Measurements from ENCODE around the gene CEP131.
"Not testable (repeated sequence)": the region's sequence is repeated elsewhere in the genome, so short reads cannot be mapped to it uniquely, and the experiment has no call there.

Gene CEP131

DNA sequence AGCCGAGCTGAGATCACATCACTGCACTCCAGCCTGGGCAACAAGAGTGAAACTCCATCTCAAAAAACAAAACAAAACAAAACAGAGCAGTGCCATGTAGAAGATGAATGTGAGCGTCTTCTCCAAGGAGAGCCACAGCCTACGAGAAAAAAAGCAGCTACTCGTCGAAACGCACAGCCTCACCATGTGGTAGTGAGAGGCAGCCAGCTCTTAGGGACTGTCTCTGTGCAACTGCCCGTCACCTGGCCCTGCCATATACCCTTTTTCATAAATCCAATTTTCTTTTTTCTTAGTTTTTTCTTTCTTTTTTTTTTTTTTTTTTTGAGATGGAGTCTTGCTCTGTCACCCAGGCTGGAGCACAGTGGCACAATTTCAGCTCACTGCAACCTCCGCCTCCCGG, 68.7 kb downstream of the CEP131 start:
- H3K4me3 ChIP-seq (ENCODE audit: low read depth in 1 of 2, low read length in 2 of 2); H3K27ac ChIP-seq (ENCODE audit: low read depth, low read length); H3K27me3 ChIP-seq (ENCODE audit: control insufficient read depth in 1 of 2, insufficient read depth in 2 of 2, low read length in 2 of 2); H3K36me3 ChIP-seq (ENCODE audit: control insufficient read depth in 1 of 2, insufficient read depth in 2 of 2, low read length in 2 of 2); H3K4me1 ChIP-seq (ENCODE audit: control insufficient read depth in 1 of 2, insufficient read depth in 2 of 2, low read length in 2 of 2); H3K9ac ChIP-seq (ENCODE audit: low read depth in 1 of 2, low read length in 2 of 2); H3K9me3 ChIP-seq (ENCODE audit: control insufficient read depth in 1 of 2, low read length in 2 of 2): not testable (repeated sequence)

DNA sequence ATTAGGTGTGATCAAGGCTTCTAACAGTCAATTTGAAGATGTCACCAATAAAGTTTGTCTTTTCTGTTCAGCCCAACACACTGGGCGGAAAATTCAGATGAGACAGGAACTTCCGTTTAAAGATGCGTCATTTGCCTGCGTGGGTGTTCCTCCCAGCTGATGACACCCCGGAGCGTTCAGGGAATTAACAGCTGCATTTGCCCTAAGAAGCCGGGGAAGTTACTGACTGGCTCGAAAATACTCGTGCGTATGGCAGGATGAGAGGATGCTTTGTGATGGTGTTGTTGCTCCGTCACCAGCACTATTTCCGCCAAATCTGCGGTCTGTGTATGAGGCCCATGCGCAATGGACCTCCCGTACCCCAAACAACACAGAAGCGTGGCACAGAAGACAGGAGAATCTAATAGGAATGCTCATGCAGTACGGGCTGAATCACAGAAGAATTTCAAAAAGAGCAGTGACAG, 69.4 kb downstream of the CEP131 start:
- H3K9ac ChIP-seq (ENCODE audit: low read depth in 1 of 2, low read length in 2 of 2) = no peak overlapping the region
- H3K4me1 ChIP-seq (ENCODE audit: control insufficient read depth in 1 of 2, insufficient read depth in 2 of 2, low read length in 2 of 2) = no peaks in the 10 kb centered on the region
- H3K27ac ChIP-seq (ENCODE audit: low read depth, low read length) = no peak overlapping the region
- H3K27me3 ChIP-seq (ENCODE audit: control insufficient read depth in 1 of 2, insufficient read depth in 2 of 2, low read length in 2 of 2) = no peaks in the 10 kb centered on the region
- H3K36me3 ChIP-seq (ENCODE audit: control insufficient read depth in 1 of 2, insufficient read depth in 2 of 2, low read length in 2 of 2) = no peaks in the 10 kb centered on the region
- H3K9me3 ChIP-seq (ENCODE audit: control insufficient read depth in 1 of 2, low read length in 2 of 2) = no peaks in the 10 kb centered on the region
- H3K4me3 ChIP-seq (ENCODE audit: low read depth in 1 of 2, low read length in 2 of 2) = no peak overlapping the region

DNA sequence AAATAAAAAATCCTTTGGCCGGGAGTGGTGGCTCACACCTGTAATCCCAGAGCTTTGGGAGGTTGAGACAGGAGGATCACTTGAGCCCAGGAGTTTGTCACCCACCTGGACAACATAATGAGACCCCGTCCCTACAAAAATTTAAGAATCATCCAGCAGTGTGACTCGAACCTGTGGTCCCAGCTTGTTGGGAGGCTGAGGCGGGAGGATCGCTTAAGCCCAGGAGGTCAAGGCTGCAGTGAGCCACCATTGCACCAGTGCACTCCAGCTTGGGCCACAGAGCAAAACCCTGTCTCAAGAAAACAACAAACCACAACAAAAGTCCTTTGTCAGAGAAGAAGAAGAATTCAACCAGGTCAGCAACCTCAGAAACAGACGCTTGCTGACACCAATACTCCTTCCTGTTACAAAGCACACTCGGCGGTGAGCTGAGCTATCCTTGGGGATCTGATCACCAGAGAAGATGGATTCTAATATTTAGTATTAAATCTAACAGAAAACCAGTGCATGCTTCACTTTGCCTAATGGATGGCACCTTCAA, 70.4 kb downstream of the CEP131 start:
- no peak overlapping the region for H3K27ac ChIP-seq (ENCODE audit: low read depth, low read length)
- H3K9ac ChIP-seq (ENCODE audit: low read depth in 1 of 2, low read length in 2 of 2) = no peak overlapping the region
- no peaks in the 10 kb centered on the region for H3K36me3 ChIP-seq (ENCODE audit: control insufficient read depth in 1 of 2, insufficient read depth in 2 of 2, low read length in 2 of 2)
- no peaks in the 10 kb centered on the region for H3K9me3 ChIP-seq (ENCODE audit: control insufficient read depth in 1 of 2, low read length in 2 of 2)
- H3K4me1 ChIP-seq (ENCODE audit: control insufficient read depth in 1 of 2, insufficient read depth in 2 of 2, low read length in 2 of 2) = no peaks in the 10 kb centered on the region
- H3K4me3 ChIP-seq (ENCODE audit: low read depth in 1 of 2, low read length in 2 of 2) = no peak overlapping the region
- no peaks in the 10 kb centered on the region for H3K27me3 ChIP-seq (ENCODE audit: control insufficient read depth in 1 of 2, insufficient read depth in 2 of 2, low read length in 2 of 2)

DNA sequence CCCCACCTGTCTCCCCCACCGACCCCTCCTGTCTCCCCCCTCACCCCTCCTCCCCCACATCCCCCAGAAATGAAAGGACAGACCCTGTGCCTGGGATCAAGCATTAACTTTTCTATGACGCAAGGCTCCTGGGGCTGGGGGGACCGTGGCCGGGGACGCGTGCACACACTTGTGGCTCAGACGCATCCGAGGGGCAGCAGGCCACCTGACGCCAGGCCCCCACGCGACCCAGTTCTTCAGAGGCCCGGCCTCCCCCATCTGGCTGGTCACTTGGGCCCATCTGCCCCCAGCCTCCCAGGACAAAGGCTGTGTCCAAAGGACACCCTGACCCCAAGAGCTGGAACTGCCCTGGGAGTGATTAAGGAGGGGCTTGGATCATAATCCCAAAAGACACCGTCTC, 71.5 kb downstream of the CEP131 start:
- Histone ChIP-seq H3K27ac (ENCODE audit: low read depth, low read length) (no peak overlapping the region), H3K9ac (ENCODE audit: low read depth in 1 of 2, low read length in 2 of 2) (no peak overlapping the region), H3K4me3 (ENCODE audit: low read depth in 1 of 2, low read length in 2 of 2) (no peak overlapping the region), H3K36me3 (ENCODE audit: control insufficient read depth in 1 of 2, insufficient read depth in 2 of 2, low read length in 2 of 2) (no peaks in the 10 kb centered on the region), H3K9me3 (ENCODE audit: control insufficient read depth in 1 of 2, low read length in 2 of 2) (no peaks in the 10 kb centered on the region), H3K4me1 (ENCODE audit: control insufficient read depth in 1 of 2, insufficient read depth in 2 of 2, low read length in 2 of 2) (no peaks in the 10 kb centered on the region), H3K27me3 (ENCODE audit: control insufficient read depth in 1 of 2, insufficient read depth in 2 of 2, low read length in 2 of 2) (no peaks in the 10 kb centered on the region)

DNA sequence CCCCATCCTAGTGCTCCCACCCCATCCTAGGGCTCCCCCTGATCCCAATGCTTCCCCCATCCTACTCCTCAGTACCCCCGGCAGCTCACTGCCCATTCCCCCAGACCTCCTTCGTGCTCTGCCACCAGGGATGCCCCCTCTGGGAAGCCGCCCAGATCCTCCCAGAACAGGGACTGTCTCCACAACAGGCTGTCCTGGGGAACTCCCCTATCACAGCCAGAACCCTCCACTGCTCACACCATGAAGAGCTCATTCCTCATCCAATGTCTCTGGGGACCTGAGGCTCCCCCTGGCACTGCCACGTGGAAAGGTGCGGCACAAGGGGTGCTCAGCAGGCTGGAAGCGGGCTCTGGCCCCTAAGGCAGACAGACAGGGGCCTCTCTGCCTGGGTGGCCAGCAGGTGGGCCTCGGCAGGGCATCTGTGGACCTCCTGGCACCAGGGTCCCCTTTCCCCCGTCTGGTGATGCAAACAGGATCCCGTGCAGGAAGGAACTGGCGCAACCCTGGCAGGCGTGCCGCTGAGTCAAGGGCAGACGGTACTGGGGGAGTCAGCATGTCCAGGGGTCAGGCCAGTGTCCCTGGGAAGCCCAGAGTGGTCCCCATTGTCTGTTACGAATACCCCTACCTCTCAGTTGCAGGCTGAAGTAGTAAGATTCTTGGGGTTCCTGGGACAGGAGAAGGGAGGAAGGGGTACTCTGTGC, 72.2 kb downstream of the CEP131 start:
- Histone ChIP-seq H3K9me3 (ENCODE audit: control insufficient read depth in 1 of 2, low read length in 2 of 2) (no peaks in the 10 kb centered on the region), H3K4me1 (ENCODE audit: control insufficient read depth in 1 of 2, insufficient read depth in 2 of 2, low read length in 2 of 2) (no peaks in the 10 kb centered on the region), H3K9ac (ENCODE audit: low read depth in 1 of 2, low read length in 2 of 2) (no peak overlapping the region), H3K27ac (ENCODE audit: low read depth, low read length) (no peak overlapping the region), H3K36me3 (ENCODE audit: control insufficient read depth in 1 of 2, insufficient read depth in 2 of 2, low read length in 2 of 2) (no peaks in the 10 kb centered on the region), H3K4me3 (ENCODE audit: low read depth in 1 of 2, low read length in 2 of 2) (no peak overlapping the region), H3K27me3 (ENCODE audit: control insufficient read depth in 1 of 2, insufficient read depth in 2 of 2, low read length in 2 of 2) (no peaks in the 10 kb centered on the region)

DNA sequence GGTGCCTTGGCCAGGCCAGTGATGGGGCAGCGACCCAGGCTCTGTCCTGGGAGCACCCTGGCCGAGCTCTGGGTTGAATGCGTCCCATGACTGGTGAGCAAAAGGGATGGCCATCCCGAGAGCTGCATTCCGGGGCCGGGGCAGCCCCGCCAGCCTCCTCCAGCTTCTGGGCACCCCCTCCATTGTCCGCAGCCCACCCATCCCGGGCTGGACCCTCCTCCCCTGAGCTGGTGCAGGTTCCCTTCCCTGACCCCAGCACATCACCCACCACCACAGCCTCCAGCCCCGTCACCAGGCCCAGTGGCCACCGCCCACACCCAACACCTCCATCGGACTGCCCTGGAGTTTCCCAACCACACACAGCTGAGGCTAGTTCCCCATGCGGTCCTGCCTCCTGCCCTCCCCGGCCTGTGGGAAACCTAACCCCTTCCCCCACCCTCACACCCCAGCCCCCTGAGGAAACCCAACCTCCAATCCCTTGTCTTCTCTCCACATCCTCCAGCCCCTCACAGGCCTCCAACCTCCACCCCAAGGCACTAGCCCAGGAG, 73.7 kb downstream of the CEP131 start:
- Histone ChIP-seq H3K4me1 (ENCODE audit: control insufficient read depth in 1 of 2, insufficient read depth in 2 of 2, low read length in 2 of 2) (no peaks in the 10 kb centered on the region), H3K27me3 (ENCODE audit: control insufficient read depth in 1 of 2, insufficient read depth in 2 of 2, low read length in 2 of 2) (no peaks in the 10 kb centered on the region), H3K9me3 (ENCODE audit: control insufficient read depth in 1 of 2, low read length in 2 of 2) (no peaks in the 10 kb centered on the region), H3K27ac (ENCODE audit: low read depth, low read length) (no peak overlapping the region), H3K36me3 (ENCODE audit: control insufficient read depth in 1 of 2, insufficient read depth in 2 of 2, low read length in 2 of 2) (no peaks in the 10 kb centered on the region), H3K9ac (ENCODE audit: low read depth in 1 of 2, low read length in 2 of 2) (no peak overlapping the region), H3K4me3 (ENCODE audit: low read depth in 1 of 2, low read length in 2 of 2) (no peak overlapping the region)

DNA sequence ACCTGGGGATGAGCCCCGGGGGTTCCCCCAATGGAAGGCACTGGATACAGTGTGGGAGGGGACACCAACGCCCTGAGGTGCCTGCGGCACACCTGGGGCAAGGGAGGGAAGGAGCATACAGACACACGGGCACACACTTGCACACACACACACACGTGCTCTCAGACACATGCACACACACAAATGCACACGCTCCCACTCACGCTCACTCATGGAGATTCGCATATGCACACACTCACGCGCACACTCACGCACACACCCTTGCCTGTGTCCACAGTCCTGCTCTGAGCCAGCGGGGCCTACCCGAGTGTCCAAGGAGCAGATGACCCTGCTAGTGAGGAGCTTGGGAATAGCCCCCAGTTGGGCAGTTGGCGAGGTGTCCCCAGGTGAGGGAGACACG, 74.2 kb downstream of the CEP131 start:
- no peaks in the 10 kb centered on the region for H3K36me3 ChIP-seq (ENCODE audit: control insufficient read depth in 1 of 2, insufficient read depth in 2 of 2, low read length in 2 of 2)
- H3K4me3 ChIP-seq (ENCODE audit: low read depth in 1 of 2, low read length in 2 of 2) = no peak overlapping the region
- no peak overlapping the region for H3K9ac ChIP-seq (ENCODE audit: low read depth in 1 of 2, low read length in 2 of 2)
- no peak overlapping the region for H3K27ac ChIP-seq (ENCODE audit: low read depth, low read length)
- no peaks in the 10 kb centered on the region for H3K27me3 ChIP-seq (ENCODE audit: control insufficient read depth in 1 of 2, insufficient read depth in 2 of 2, low read length in 2 of 2)
- no peaks in the 10 kb centered on the region for H3K9me3 ChIP-seq (ENCODE audit: control insufficient read depth in 1 of 2, low read length in 2 of 2)
- no peaks in the 10 kb centered on the region for H3K4me1 ChIP-seq (ENCODE audit: control insufficient read depth in 1 of 2, insufficient read depth in 2 of 2, low read length in 2 of 2)

DNA sequence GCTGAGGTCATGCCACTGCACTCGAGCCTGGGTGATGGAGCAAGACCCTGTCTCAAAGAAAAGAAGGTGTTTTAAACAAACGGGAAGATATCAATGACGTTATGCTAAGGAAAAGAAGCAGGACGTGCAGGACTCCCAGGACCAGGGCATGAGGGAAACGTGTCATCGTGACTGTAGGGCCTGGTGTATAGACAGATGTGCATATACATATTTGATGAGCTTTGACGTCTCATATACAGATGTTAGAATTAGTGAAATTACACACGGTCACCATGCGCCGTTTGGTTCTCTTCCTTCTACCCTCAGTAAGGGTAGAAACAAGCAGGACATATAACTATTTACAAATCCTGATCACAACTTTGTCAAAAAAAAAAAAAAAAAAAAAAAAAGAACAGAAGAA, 75.1 kb downstream of the CEP131 start:
- Histone ChIP-seq H3K9me3 (ENCODE audit: control insufficient read depth in 1 of 2, low read length in 2 of 2) (no peaks in the 10 kb centered on the region), H3K4me1 (ENCODE audit: control insufficient read depth in 1 of 2, insufficient read depth in 2 of 2, low read length in 2 of 2) (peaks cover 3 to 4% of the 10 kb centered on the region in 2 donors), H3K27ac (ENCODE audit: low read depth, low read length) (no peak overlapping the region), H3K4me3 (ENCODE audit: low read depth in 1 of 2, low read length in 2 of 2) (no peak overlapping the region), H3K9ac (ENCODE audit: low read depth in 1 of 2, low read length in 2 of 2) (no peak overlapping the region), H3K36me3 (ENCODE audit: control insufficient read depth in 1 of 2, insufficient read depth in 2 of 2, low read length in 2 of 2) (no peaks in the 10 kb centered on the region), H3K27me3 (ENCODE audit: control insufficient read depth in 1 of 2, insufficient read depth in 2 of 2, low read length in 2 of 2) (no peaks in the 10 kb centered on the region)

DNA sequence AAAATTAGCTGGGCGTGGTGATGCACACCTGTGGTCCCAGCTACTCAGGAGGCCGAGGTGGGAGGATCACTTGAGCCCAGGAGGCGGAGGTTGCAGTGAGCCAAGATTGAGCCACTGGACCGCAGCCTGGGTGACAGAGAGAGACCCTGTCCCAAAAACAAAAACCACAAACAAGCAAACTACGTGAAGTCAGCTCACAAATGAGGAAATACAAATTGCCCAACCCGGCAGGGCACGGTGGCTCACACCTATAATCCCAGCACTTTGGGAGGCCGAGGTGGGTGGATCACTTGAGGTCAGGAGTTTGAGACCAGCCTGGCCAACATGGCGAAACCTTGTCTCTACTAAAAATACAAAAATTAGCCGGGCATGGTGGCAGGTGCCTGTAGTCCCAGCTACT, 76.6 kb downstream of the CEP131 start:
- not testable (repeated sequence) for H3K27me3 ChIP-seq (ENCODE audit: control insufficient read depth in 1 of 2, insufficient read depth in 2 of 2, low read length in 2 of 2); H3K4me1 ChIP-seq (ENCODE audit: control insufficient read depth in 1 of 2, insufficient read depth in 2 of 2, low read length in 2 of 2); H3K9ac ChIP-seq (ENCODE audit: low read depth in 1 of 2, low read length in 2 of 2); H3K9me3 ChIP-seq (ENCODE audit: control insufficient read depth in 1 of 2, low read length in 2 of 2); H3K4me3 ChIP-seq (ENCODE audit: low read depth in 1 of 2, low read length in 2 of 2); H3K27ac ChIP-seq (ENCODE audit: low read depth, low read length); H3K36me3 ChIP-seq (ENCODE audit: control insufficient read depth in 1 of 2, insufficient read depth in 2 of 2, low read length in 2 of 2)

DNA sequence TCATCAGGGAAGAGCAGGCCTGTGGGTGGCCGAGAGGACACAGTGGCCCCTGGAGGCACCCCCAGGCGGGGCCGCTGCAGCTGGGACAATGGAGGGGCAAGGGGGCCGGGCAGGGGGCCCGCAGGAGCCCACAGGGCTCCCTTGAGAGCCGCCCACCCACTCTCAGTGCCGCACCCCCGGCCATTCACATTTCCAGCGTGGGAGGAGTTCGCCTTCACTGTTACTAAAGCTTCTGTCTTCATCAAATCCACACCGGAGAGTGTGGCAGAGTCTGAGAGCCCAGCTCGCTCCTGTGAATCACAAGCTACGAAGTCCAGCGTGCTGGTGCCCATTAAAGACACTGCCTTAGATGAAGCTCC, 78.4 kb downstream of the CEP131 start:
- Histone ChIP-seq H3K9me3 (ENCODE audit: control insufficient read depth in 1 of 2, low read length in 2 of 2) (no peaks in the 10 kb centered on the region), H3K9ac (ENCODE audit: low read depth in 1 of 2, low read length in 2 of 2) (no peak overlapping the region), H3K27me3 (ENCODE audit: control insufficient read depth in 1 of 2, insufficient read depth in 2 of 2, low read length in 2 of 2) (no peaks in the 10 kb centered on the region), H3K4me1 (ENCODE audit: control insufficient read depth in 1 of 2, insufficient read depth in 2 of 2, low read length in 2 of 2) (peaks cover 4% of the 10 kb centered on the region in 2 donors), H3K27ac (ENCODE audit: low read depth, low read length) (no peak overlapping the region), H3K4me3 (ENCODE audit: low read depth in 1 of 2, low read length in 2 of 2) (no peak overlapping the region), H3K36me3 (ENCODE audit: control insufficient read depth in 1 of 2, insufficient read depth in 2 of 2, low read length in 2 of 2) (no peaks in the 10 kb centered on the region)

Measured in duodenal mucosa (tissue), 2 donors.